Kidney (tissue), 14 donors: ENCODE results near the gene C11orf98. TPM values are rescaled to one million over a fixed set of nuclear protein-coding genes. Genes with fewer than 3 reads are reported as not detected.

ENCODE experiments used
- DNase-seq, 5 donors: peaks; one replicate each; pipeline ENCODE4 v3.0.0-alpha.2; 2013 to 2020
- FAIRE-seq: peaks from 2 replicates; lab custom pipeline; 2012; peaks lifted over from hg19 to GRCh38; lab: Jason Lieb, UNC
- H3K27ac ChIP-seq, 2 donors: one replicate each; pipeline ENCODE4 v1.7.0; 2013; ENCODE audit warnings: low read depth in 2 of 2, low read length in 2 of 2, inconsistent platforms in 1 of 2
- H3K27me3 ChIP-seq: one replicate; pipeline ENCODE4 v1.7.1; 2013; ENCODE audit warnings: low read length, inconsistent platforms; ENCODE audit not compliant: control insufficient read depth, insufficient read depth
- H3K36me3 ChIP-seq, 3 donors: one replicate each; pipeline versions ENCODE4 v1.7.0 to v1.7.1; 2013; ENCODE audit warnings: low read length in 3 of 3, control low read depth in 1 of 3, inconsistent platforms in 1 of 3; ENCODE audit not compliant: insufficient read depth in 3 of 3, control insufficient read depth in 2 of 3
- H3K4me1 ChIP-seq, 3 donors: one replicate each; pipeline versions ENCODE4 v1.7.0 to v1.7.1; 2013; ENCODE audit warnings: low read length in 3 of 3, inconsistent platforms in 1 of 3, low read depth in 1 of 3; ENCODE audit not compliant: control insufficient read depth in 2 of 3, insufficient read depth in 2 of 3
- H3K4me3 ChIP-seq, 3 donors: one replicate each; pipeline versions ENCODE4 v1.7.0 to v1.8.1; 2013; ENCODE audit warnings: low read length in 3 of 3, control low read depth in 1 of 3, inconsistent platforms in 1 of 3
- H3K9ac ChIP-seq, 3 donors: one replicate each; pipeline versions ENCODE4 v1.7.0 to v1.7.1; 2013; ENCODE audit warnings: low read length in 3 of 3, control low read depth in 1 of 3, inconsistent platforms in 1 of 3
- H3K9me3 ChIP-seq, 3 donors: one replicate each; pipeline versions ENCODE4 v1.7.0 to v1.7.1; 2013; ENCODE audit warnings: low read length in 3 of 3, control low read depth in 1 of 3, inconsistent platforms in 1 of 3; ENCODE audit not compliant: control insufficient read depth in 2 of 3, insufficient read depth in 1 of 3
- CTCF ChIP-seq: IDR thresholded peaks from 3 replicates; pipeline ENCODE4 v1.5.1; 2012; ENCODE audit warnings: mild to moderate bottlenecking, moderate library complexity, borderline replicate concordance; ENCODE audit not compliant: insufficient read depth; ENCODE audit errors: extremely low read depth
- intact Hi-C: fragments of 100-400 bp; cut with DNase I; formaldehyde crosslinking; loops from one replicate; pipeline ENCODE4 v1.11.1; 2022
- polyA plus RNA-seq: library from polyadenylated mRNA; stranded (reverse); fragments of 350-450 nt; fragmentation: Illumina TruSeq; extraction: RNeasy Lipid Tissue Mini Kit (QIAGEN cat#74804); gene quantifications from one replicate; pipeline ENCODE4 v1.2.3, GENCODE V29; 2014; ENCODE audit warnings: low read depth, low replicate concordance; ENCODE audit not compliant: insufficient read depth
- total RNA-seq: library from RNA; stranded (reverse); fragmentation: NEBNext Ultra II Directional; extraction: Animal tissue kit (Norgen Biotek cat#: 25700); gene quantifications from one replicate; pipeline ENCODE4 v1.2.1, GENCODE V29; 2021
- donor health status: control.
- donor health status: control.
- donor health status: control.
- donor health status: control.
- donor health status: control.
- donor health status: DM: yes; HTN: yes; CAD: no.
- donor health status: Normal renal cell carcinoma (clear cell type).

C11orf98 gene
- total and polyA plus RNA-seq, 2 donors from 2014 or later, result 44.5 to 138 TPM

- Histone ChIP-seq H3K36me3 (peaks cover 0 to 29% (median 2%) of the 10 kb centered on the region in 3 donors), H3K27ac (no peak overlapping the region), H3K9ac (no peak overlapping the region), H3K4me1 (peaks cover 0 to 13% (median 2%) of the 10 kb centered on the region in 3 donors), H3K9me3 (no peaks in the 10 kb centered on the region), H3K4me3 (no peak overlapping the region), H3K27me3 (no peaks in the 10 kb centered on the region)
- no peak for DNase-seq
- no peak for TF ChIP-seq CTCF
- intact Hi-C loops, result no loop called here
- no peak for FAIRE-seq
These were observed 20.8 kb downstream of the C11orf98 start for GRCh38 chr11:62644220-62644619.

DNA sequence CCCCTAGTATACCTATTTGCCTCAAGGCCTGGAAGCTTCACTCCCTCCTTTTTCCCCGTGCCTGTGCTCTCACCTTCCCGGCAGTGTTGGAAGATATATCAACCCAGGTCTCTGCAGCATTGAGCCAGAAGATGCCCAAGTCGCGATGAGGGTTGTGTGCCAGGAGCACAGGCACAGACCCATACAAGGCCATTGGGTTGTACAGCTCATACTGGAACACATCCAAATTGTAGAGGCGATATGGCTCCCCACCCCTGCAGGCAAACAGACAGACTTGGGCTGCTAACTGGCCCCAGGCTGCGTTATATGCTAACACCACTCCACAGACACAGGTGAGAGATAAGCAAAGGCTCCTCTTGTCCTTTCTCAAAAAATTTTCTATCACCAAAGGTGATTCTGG is 32.5 kb downstream of the C11orf98 start:
- no peak overlapping the region for H3K9ac ChIP-seq
- no peaks in the 10 kb centered on the region for H3K9me3 ChIP-seq
- TF ChIP-seq CTCF, result no peak
- FAIRE-seq (no peak), DNase-seq (no peak)
- no peak overlapping the region for H3K27ac ChIP-seq
- no peaks in the 10 kb centered on the region for H3K27me3 ChIP-seq
- intact Hi-C loops, result no loop called here
- H3K36me3 ChIP-seq, result peaks cover 24 to 75% (median 60%) of the 10 kb centered on the region in 3 donors
- no peak overlapping the region for H3K4me3 ChIP-seq
- H3K4me1 ChIP-seq, result no peaks in the 10 kb centered on the region

DNA sequence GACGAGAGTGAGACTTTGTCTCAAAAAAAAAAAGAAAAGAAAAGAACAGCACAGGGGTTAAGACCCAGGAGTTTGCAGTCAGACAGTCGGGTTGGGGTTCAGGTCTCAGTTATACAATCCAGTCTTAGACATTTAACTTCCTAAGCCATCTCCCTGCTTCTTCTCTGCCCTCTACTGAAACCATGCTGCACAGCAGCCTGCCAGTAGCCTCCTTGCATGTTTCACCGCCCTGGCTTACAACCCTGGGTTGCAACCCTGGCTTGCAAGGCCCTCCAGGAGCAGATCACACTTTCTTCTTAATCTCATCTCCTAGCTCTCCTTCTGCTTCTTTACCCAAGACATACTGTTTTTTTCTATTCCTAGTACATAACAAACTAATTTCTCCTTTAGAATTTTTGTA is 37.3 kb downstream of the C11orf98 start:
- intact Hi-C loops, result no loop called here
- no peak for TF ChIP-seq CTCF
- Histone ChIP-seq H3K9me3 (no peaks in the 10 kb centered on the region), H3K36me3 (peaks cover 22 to 71% (median 56%) of the 10 kb centered on the region in 3 donors), H3K27ac (no peak overlapping the region), H3K4me3 (no peak overlapping the region), H3K4me1 (no peaks in the 10 kb centered on the region), H3K27me3 (no peaks in the 10 kb centered on the region), H3K9ac (no peak overlapping the region)
- no peak for DNase-seq
- FAIRE-seq, result no peak
